HEK293T (cell line): Measurements from ENCODE around the gene TRERF1.

ENCODE experiments used
- BHLHE40 ChIP-seq: fragments of 450-650 bp; IDR thresholded peaks from 2 replicates; pipeline ENCODE4 v1.6.1; 2016; ENCODE audit warnings: mild to moderate bottlenecking, moderate library complexity, borderline replicate concordance
- CTBP1 ChIP-seq: fragments of 450-650 bp; IDR thresholded peaks from 2 replicates; pipeline ENCODE4 v1.6.1; 2016; ENCODE audit warnings: borderline replicate concordance
- FOXA1 ChIP-seq: fragments of 450-650 bp; IDR thresholded peaks from 2 replicates; pipeline ENCODE4 v1.6.1; 2016; ENCODE audit warnings: mild to moderate bottlenecking
- FOXM1 ChIP-seq: fragments of 450-650 bp; IDR thresholded peaks from 2 replicates; pipeline ENCODE4 v1.6.1; 2017; ENCODE audit warnings: mild to moderate bottlenecking, borderline replicate concordance
- HDGF ChIP-seq: fragments of 450-650 bp; IDR thresholded peaks from 2 replicates; pipeline ENCODE4 v1.6.1; 2017; ENCODE audit warnings: antibody characterized with exemption, borderline replicate concordance
- L3MBTL2 ChIP-seq: fragments of 450-650 bp; conservative IDR thresholded peaks from 2 replicates; pipeline ENCODE4 v1.6.1; 2016; ENCODE audit warnings: mild to moderate bottlenecking
- SUZ12 ChIP-seq: fragments of 450-650 bp; IDR thresholded peaks from 2 replicates; pipeline ENCODE4 v1.6.1; 2016; ENCODE audit warnings: mild to moderate bottlenecking
- TARDBP ChIP-seq: fragments of 450-650 bp; IDR thresholded peaks from 2 replicates; pipeline ENCODE4 v1.6.1; 2016

- TF ChIP-seq SUZ12 (no peak), FOXM1 (no peak), TARDBP (no peak), HDGF (no peak), BHLHE40 (no peak), FOXA1 (no peak), L3MBTL2 (no peak), CTBP1 (no peak)
Observed at GRCh38 chr6:42340511-42340910, 111.2 kb downstream of the TRERF1 start.
